Activated B cell treated with CpG ODN at 0.5 μM for 24 hours (primary cell): Measurements from ENCODE around the gene ATP6V1G2. TPM values are rescaled to one million over a fixed set of nuclear protein-coding genes. Genes with fewer than 3 reads are reported as not detected.

Source experiments
- ATAC-seq: fragments of 200-7000 bp; cut with Tn5 transposase; one replicate; pipeline ENCODE4 v1.10.0; 2021; ENCODE audit warnings: low read depth, mild to moderate bottlenecking, moderate library complexity
- CTCF ChIA-PET: fragments of 350-600 bp; sonication (Branson Sonifier 250); formaldehyde crosslinking; loops from one replicate; lab custom pipeline; 2021; ENCODE audit warnings: antibody characterized with exemption; lab: Charles Lee
- POLR2A ChIA-PET: fragments of 350-600 bp; sonication (Branson Sonifier 250); formaldehyde crosslinking; loops from one replicate; lab custom pipeline; 2021; ENCODE audit warnings: antibody characterized with exemption; lab: Charles Lee
- DNase-seq: peaks from one replicate; pipeline ENCODE4 v3.0.0; 2022
- H3K27ac Mint-ChIP-seq: one replicate; pipeline ENCODE4 v1.8.0; 2020; ENCODE audit warnings: mixed read lengths
- H3K27me3 Mint-ChIP-seq: one replicate; pipeline ENCODE4 v1.8.0; 2021; ENCODE audit warnings: mixed read lengths
- H3K36me3 Mint-ChIP-seq: one replicate; pipeline ENCODE4 v1.8.0; 2021; ENCODE audit warnings: low read depth, mixed read lengths
- H3K4me1 Mint-ChIP-seq: one replicate; pipeline ENCODE4 v1.8.0; 2021; ENCODE audit warnings: mixed read lengths
- H3K4me3 Mint-ChIP-seq: one replicate; pipeline ENCODE4 v1.8.0; 2020; ENCODE audit warnings: mild to moderate bottlenecking, mixed read lengths
- H3K9me3 Mint-ChIP-seq: one replicate; pipeline ENCODE4 v1.8.0; 2020; ENCODE audit warnings: mixed read lengths
- CTCF ChIP-seq: fragments of 200-600 bp; IDR thresholded peaks from one replicate; pipeline ENCODE4 v1.8.0; 2022; ENCODE audit warnings: antibody characterized with exemption, mild to moderate bottlenecking
- intact Hi-C: fragments of 100-400 bp; cut with micrococcal nuclease; formaldehyde crosslinking; loops from one replicate; pipeline ENCODE4 v1.15.1; 2024
- total RNA-seq: library from RNA; stranded (reverse); gene quantifications from 2 replicates; pipeline ENCODE4 v1.2.3, GENCODE V29; 2022

The ATP6V1G2 gene
- total RNA-seq, 1 donor from 2014 or later = 1.9 TPM

- H3K9me3 Mint-ChIP-seq = no peaks in the 10 kb centered on the region
- no peak for TF ChIP-seq CTCF
- H3K4me1 Mint-ChIP-seq = peaks cover 52% of the 10 kb centered on the region
- H3K27me3 Mint-ChIP-seq = no peaks in the 10 kb centered on the region
- POLR2A ChIA-PET = interaction anchor here (0.7 to 4.6 kb wide), 21 partner anchors 10 to 287 kb away, joined by 3 to 46 read pairs (median 13); partner anchors contain the start of genes BAG6, C6orf47, CSNK2B and GPANK1
- H3K36me3 Mint-ChIP-seq = peaks cover 62% of the 10 kb centered on the region
- intact Hi-C loops = loop anchor here (1.0 to 10.0 kb wide), 3 partner anchors 46 to 654 kb away; partner anchors contain the start of genes BAG6, GPSM3 and PBX2
- CTCF ChIA-PET = interaction anchor here (1.7 to 25.8 kb wide), 4 partner anchors 38 to 57 kb away, joined by 4 to 773 read pairs (median 313); partner anchors contain the start of genes LST1, LTA, LTB and NCR3
- H3K4me3 Mint-ChIP-seq = peak overlapping the region; percentile 98
- DNase-seq (no peak), ATAC-seq (no peak)
- peak overlapping the region; percentile 64 for H3K27ac Mint-ChIP-seq
These were observed 5.8 kb downstream of the ATP6V1G2 start for GRCh38 chr6:31540640-31541039.

GRCh38 chr6:31538805-31539400, 7.5 kb downstream of the ATP6V1G2 start:
- peak overlapping the region; percentile 98 for H3K4me3 Mint-ChIP-seq
- peak overlapping the region; percentile 24 for H3K27ac Mint-ChIP-seq
- ChIA-PET CTCF (interaction anchor here (2.0 kb wide), 1 partner anchor 60 kb away, joined by 4 read pairs; no protein-coding TSS in a partner anchor), POLR2A (interaction anchor here (1.0 to 4.6 kb wide), 3 partner anchors 41 to 113 kb away, joined by 3 to 41 read pairs (median 5); partner anchors contain the start of genes BAG6 and MICB)
- ATAC-seq = no peak
- no peaks in the 10 kb centered on the region for H3K27me3 Mint-ChIP-seq
- intact Hi-C loops = no loop called here
- peaks cover 79% of the 10 kb centered on the region for H3K36me3 Mint-ChIP-seq
- no peaks in the 10 kb centered on the region for H3K9me3 Mint-ChIP-seq
- H3K4me1 Mint-ChIP-seq = peaks cover 53% of the 10 kb centered on the region
- no peak for TF ChIP-seq CTCF
- no peak for DNase-seq

GRCh38 chr6:31535538-31536324, 10.7 kb downstream of the ATP6V1G2 start:
- intact Hi-C loops = no loop called here
- no peaks in the 10 kb centered on the region for H3K27me3 Mint-ChIP-seq
- peaks cover 35% of the 10 kb centered on the region for H3K4me1 Mint-ChIP-seq
- no peak overlapping the region for H3K27ac Mint-ChIP-seq
- DNase-seq = no peak
- H3K4me3 Mint-ChIP-seq = no peak overlapping the region
- peaks cover 92% of the 10 kb centered on the region for H3K36me3 Mint-ChIP-seq
- ChIA-PET POLR2A (interaction anchor here (0.9 kb wide), 1 partner anchor 38 kb away, joined by 3 read pairs; the partner anchor contains the start of gene MICB), CTCF (interaction anchor here (1.5 kb wide), 1 partner anchor 15 kb away, joined by 3 read pairs; no protein-coding TSS in a partner anchor)
- no peak for ATAC-seq
- H3K9me3 Mint-ChIP-seq = no peaks in the 10 kb centered on the region
- TF ChIP-seq CTCF = no peak

GRCh38 chr6:31534521-31535040, 11.8 kb downstream of the ATP6V1G2 start:
- H3K27ac Mint-ChIP-seq = no peak overlapping the region

More at GRCh38 chr6:31534521-31535040, 11.8 kb downstream of the ATP6V1G2 start:
- H3K4me1 Mint-ChIP-seq = peaks cover 24% of the 10 kb centered on the region
- intact Hi-C loops = no loop called here
- POLR2A ChIA-PET = no interaction called here
- CTCF ChIA-PET = no interaction called here
- ATAC-seq = no peak
- H3K36me3 Mint-ChIP-seq = peaks cover 92% of the 10 kb centered on the region
- no peak for DNase-seq
- no peak overlapping the region for H3K4me3 Mint-ChIP-seq
- no peak for TF ChIP-seq CTCF
- no peaks in the 10 kb centered on the region for H3K9me3 Mint-ChIP-seq
- H3K27me3 Mint-ChIP-seq = no peaks in the 10 kb centered on the region
